H9 (cell line): ENCODE results near the gene GPATCH11. TPM values are rescaled to one million over a fixed set of nuclear protein-coding genes. Genes with fewer than 3 reads are reported as not detected.

ENCODE experiments used
- DNase-seq: peaks from one replicate; pipeline ENCODE4 v3.0.0-alpha.2; 2017
- H2AFZ ChIP-seq: one replicate; pipeline ENCODE4 v1.6.1; 2013; ENCODE audit warnings: mild to moderate bottlenecking, low read length, control low read depth, moderate library complexity
- H2AK5ac ChIP-seq: 2 replicates; pipeline ENCODE4 v1.6.1; 2013; ENCODE audit warnings: low read length, control low read depth, mixed read lengths; ENCODE audit not compliant: insufficient read length
- H2BK120ac ChIP-seq: one replicate; pipeline ENCODE4 v1.6.1; 2013; ENCODE audit warnings: low read depth, mild to moderate bottlenecking, low read length, control low read depth, inconsistent platforms; ENCODE audit not compliant: poor library complexity, severe bottlenecking
- H2BK12ac ChIP-seq: 2 replicates; pipeline ENCODE4 v1.6.1; 2013; ENCODE audit warnings: low read length, control low read depth, mixed read lengths, low read depth; ENCODE audit not compliant: insufficient read length
- H2BK15ac ChIP-seq: 2 replicates; pipeline ENCODE4 v1.6.1; 2013; ENCODE audit warnings: low read depth, low read length, control low read depth
- H2BK20ac ChIP-seq: one replicate; pipeline ENCODE4 v1.6.1; 2013; ENCODE audit warnings: low read depth, mild to moderate bottlenecking, low read length, control low read depth, inconsistent platforms; ENCODE audit not compliant: poor library complexity, severe bottlenecking
- H2BK5ac ChIP-seq: 2 replicates; pipeline ENCODE4 v1.6.1; 2013; ENCODE audit warnings: low read length, control low read depth, mixed read lengths; ENCODE audit not compliant: insufficient read length
- H3K14ac ChIP-seq: 2 replicates; pipeline ENCODE4 v1.6.1; 2013; ENCODE audit warnings: low read length, control low read depth; ENCODE audit not compliant: insufficient read depth
- H3K18ac ChIP-seq: 2 replicates; pipeline ENCODE4 v1.6.1; 2013; ENCODE audit warnings: low read depth, mild to moderate bottlenecking, mixed read lengths, low read length, control low read depth; ENCODE audit not compliant: insufficient read length
- H3K23ac ChIP-seq: 2 replicates; pipeline ENCODE4 v1.6.1; 2013; ENCODE audit warnings: low read length, control low read depth, mixed read lengths, low read depth; ENCODE audit not compliant: insufficient read length
- H3K23me2 ChIP-seq: 2 replicates; pipeline ENCODE4 v1.6.1; 2013; ENCODE audit warnings: low read depth, mild to moderate bottlenecking, mixed read lengths, low read length, control low read depth; ENCODE audit not compliant: insufficient read length, poor library complexity, severe bottlenecking
- H3K27ac ChIP-seq: 2 replicates; pipeline ENCODE4 v1.5.1; 2013; ENCODE audit warnings: low read length, control low read depth, mixed read lengths, low read depth; ENCODE audit not compliant: insufficient read length
- H3K27me3 ChIP-seq: 2 replicates; pipeline ENCODE4 v1.6.1; 2013; ENCODE audit warnings: low read length, control low read depth, inconsistent platforms; ENCODE audit not compliant: insufficient read depth
- H3K4ac ChIP-seq: 2 replicates; pipeline ENCODE4 v1.6.1; 2013; ENCODE audit warnings: low read depth, mild to moderate bottlenecking, control low read depth, inconsistent platforms, low read length, moderate library complexity
- H3K4me1 ChIP-seq: 2 replicates; pipeline ENCODE4 v1.6.1; 2013; ENCODE audit warnings: low read length, control low read depth, inconsistent platforms; ENCODE audit not compliant: insufficient read depth
- H3K4me2 ChIP-seq: 2 replicates; pipeline ENCODE4 v1.6.1; 2013; ENCODE audit warnings: low read length, control low read depth, mixed read lengths; ENCODE audit not compliant: insufficient read length, insufficient read depth
- H3K56ac ChIP-seq: 2 replicates; pipeline ENCODE4 v1.6.1; 2013; ENCODE audit warnings: low read depth, mild to moderate bottlenecking, mixed read lengths, low read length, control low read depth; ENCODE audit not compliant: insufficient read length
- H3K79me1 ChIP-seq: 2 replicates; pipeline ENCODE4 v1.6.1; 2013; ENCODE audit warnings: low read depth, mild to moderate bottlenecking, moderate library complexity, low read length, control low read depth, inconsistent platforms; ENCODE audit not compliant: insufficient read depth, poor library complexity, severe bottlenecking
- H3K79me2 ChIP-seq: 2 replicates; pipeline ENCODE4 v1.6.1; 2013; ENCODE audit warnings: low read length, control low read depth, inconsistent platforms; ENCODE audit not compliant: insufficient read depth
- H3K9ac ChIP-seq: 2 replicates; pipeline ENCODE4 v1.6.1; 2013; ENCODE audit warnings: low read length, control low read depth, mixed read lengths; ENCODE audit not compliant: insufficient read length; ENCODE audit errors: extremely low read depth
- H3K9me3 ChIP-seq: one replicate; pipeline ENCODE4 v1.6.1; 2013; ENCODE audit warnings: low read depth, low read length, inconsistent platforms; ENCODE audit not compliant: control insufficient read depth
- H3T11ph ChIP-seq: one replicate; pipeline ENCODE4 v1.6.1; 2013; ENCODE audit warnings: mild to moderate bottlenecking, low read length, control low read depth, inconsistent platforms
- H4K20me1 ChIP-seq: one replicate; pipeline ENCODE4 v1.6.1; 2013; ENCODE audit not compliant: control insufficient read depth, insufficient read length, insufficient read depth
- H4K5ac ChIP-seq: 2 replicates; pipeline ENCODE4 v1.6.1; 2013; ENCODE audit warnings: low read depth, mild to moderate bottlenecking, mixed read lengths, low read length, control low read depth; ENCODE audit not compliant: insufficient read length
- H4K8ac ChIP-seq: replicated peaks from 2 replicates; pipeline ENCODE4 v1.6.1; 2013; ENCODE audit warnings: low read length, control low read depth, mixed read lengths, low read depth; ENCODE audit not compliant: insufficient read length
- H4K91ac ChIP-seq: 2 replicates; pipeline ENCODE4 v1.6.1; 2013; ENCODE audit warnings: low read depth, mild to moderate bottlenecking, moderate library complexity, mixed read lengths, low read length, control low read depth; ENCODE audit not compliant: insufficient read length
- H3K27ac Mint-ChIP-seq, 3 experiments: 2 replicates in 2 of 3; 3 replicates in 1 of 3; pipeline ENCODE4 v1.8.0; 2020 to 2021; ENCODE audit warnings: mixed read lengths in 3 of 3, mild to moderate bottlenecking in 1 of 3, moderate library complexity in 1 of 3
- H3K27me3 Mint-ChIP-seq: 2 replicates; pipeline ENCODE4 v1.8.0; 2021; ENCODE audit warnings: low read depth, mild to moderate bottlenecking, moderate library complexity, mixed read lengths
- H3K36me3 Mint-ChIP-seq, 3 experiments: 2 replicates in 2 of 3; 3 replicates in 1 of 3; pipeline ENCODE4 v1.8.0; 2020 to 2021; ENCODE audit warnings: low read depth in 3 of 3, mixed read lengths in 3 of 3; ENCODE audit not compliant: insufficient read depth in 1 of 3
- H3K4me1 Mint-ChIP-seq, 2 experiments: 2 replicates each; pipeline ENCODE4 v1.8.0; 2020; ENCODE audit warnings: mixed read lengths in 2 of 2
- H3K4me3 Mint-ChIP-seq, 2 experiments: 2 replicates in 1 of 2; 3 replicates in 1 of 2; pipeline ENCODE4 v1.8.0; 2020 to 2021; ENCODE audit warnings: mild to moderate bottlenecking in 2 of 2, mixed read lengths in 2 of 2, moderate library complexity in 1 of 2
- H3K9me3 Mint-ChIP-seq, 2 experiments: 2 replicates in 1 of 2; 3 replicates in 1 of 2; pipeline ENCODE4 v1.8.0; 2020; ENCODE audit warnings: mild to moderate bottlenecking in 2 of 2, mixed read lengths in 2 of 2, moderate library complexity in 1 of 2
- total RNA-seq: library from RNA; stranded (reverse); gene quantifications from 2 replicates; pipeline ENCODE4 v1.2.1, GENCODE V29; 2021
- TF ChIP-seq, protein P1 (sequence below): fragments of 200-600 bp; sonication (generic); conservative IDR thresholded peaks from 3 replicates; pipeline ENCODE4 v1.8.0; 2021; ENCODE audit warnings: antibody characterized with exemption, mild to moderate bottlenecking

Gene GPATCH11
- total RNA-seq, 1 experiment from 2014 or later, result 3.1 TPM

DNA sequence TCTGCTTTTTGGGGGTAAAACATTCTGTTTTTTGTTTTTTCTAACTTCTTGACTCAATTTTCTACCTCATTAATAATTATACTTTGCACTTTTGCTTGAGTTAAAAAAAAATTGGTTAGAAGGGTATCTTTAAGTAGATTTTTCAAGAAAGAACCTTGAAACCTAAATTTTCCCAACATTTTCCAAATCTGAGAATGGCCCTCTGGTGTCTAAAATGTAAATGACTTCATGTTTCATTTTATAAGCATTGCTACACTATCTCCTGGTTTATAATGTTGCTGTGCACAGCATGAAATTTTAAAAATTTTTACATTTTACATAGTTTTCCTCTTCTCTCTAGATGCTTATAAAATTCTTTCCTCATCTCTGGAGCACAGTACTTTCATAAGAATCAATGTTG, 58.2 kb downstream of the GPATCH11 start:
- H3K79me2 ChIP-seq, result no peaks in the 10 kb centered on the region
- no peaks in the 10 kb centered on the region for H4K20me1 ChIP-seq
- H3T11ph ChIP-seq, result no peak overlapping the region
- H4K91ac ChIP-seq, result no peak overlapping the region
- no peak overlapping the region for H3K27ac ChIP-seq
- no peak overlapping the region for H2BK20ac ChIP-seq
- H3K4me1 ChIP-seq, result no peaks in the 10 kb centered on the region
- H3K4me1 Mint-ChIP-seq, result no peaks in the 10 kb centered on the region
- H2BK15ac ChIP-seq, result no peak overlapping the region
- H3K9me3 Mint-ChIP-seq, result no peaks in the 10 kb centered on the region
- H2AFZ ChIP-seq, result no peak overlapping the region
- no peak overlapping the region for H2BK12ac ChIP-seq
- H3K36me3 Mint-ChIP-seq, result peaks cover 13 to 64% (median 54%) of the 10 kb centered on the region in 3 experiments; a peak in 6 of 7 replicates
- H3K14ac ChIP-seq, result no peak overlapping the region
- H2BK120ac ChIP-seq, result no peak overlapping the region
- H3K18ac ChIP-seq, result no peak overlapping the region
- H3K4ac ChIP-seq, result no peak overlapping the region
- TF ChIP-seq, protein P1, sequence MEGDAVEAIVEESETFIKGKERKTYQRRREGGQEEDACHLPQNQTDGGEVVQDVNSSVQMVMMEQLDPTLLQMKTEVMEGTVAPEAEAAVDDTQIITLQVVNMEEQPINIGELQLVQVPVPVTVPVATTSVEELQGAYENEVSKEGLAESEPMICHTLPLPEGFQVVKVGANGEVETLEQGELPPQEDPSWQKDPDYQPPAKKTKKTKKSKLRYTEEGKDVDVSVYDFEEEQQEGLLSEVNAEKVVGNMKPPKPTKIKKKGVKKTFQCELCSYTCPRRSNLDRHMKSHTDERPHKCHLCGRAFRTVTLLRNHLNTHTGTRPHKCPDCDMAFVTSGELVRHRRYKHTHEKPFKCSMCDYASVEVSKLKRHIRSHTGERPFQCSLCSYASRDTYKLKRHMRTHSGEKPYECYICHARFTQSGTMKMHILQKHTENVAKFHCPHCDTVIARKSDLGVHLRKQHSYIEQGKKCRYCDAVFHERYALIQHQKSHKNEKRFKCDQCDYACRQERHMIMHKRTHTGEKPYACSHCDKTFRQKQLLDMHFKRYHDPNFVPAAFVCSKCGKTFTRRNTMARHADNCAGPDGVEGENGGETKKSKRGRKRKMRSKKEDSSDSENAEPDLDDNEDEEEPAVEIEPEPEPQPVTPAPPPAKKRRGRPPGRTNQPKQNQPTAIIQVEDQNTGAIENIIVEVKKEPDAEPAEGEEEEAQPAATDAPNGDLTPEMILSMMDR, result 0 out of 3 replicates have a peak, but pooled peaks have one; percentile 14
- no peak for DNase-seq
- H3K79me1 ChIP-seq, result no peaks in the 10 kb centered on the region
- no peak overlapping the region for H3K23ac ChIP-seq
- no peaks in the 10 kb centered on the region for H3K23me2 ChIP-seq
- H3K27me3 ChIP-seq, result no peaks in the 10 kb centered on the region
- H3K56ac ChIP-seq, result no peak overlapping the region
- no peak overlapping the region for H3K9ac ChIP-seq
- H2AK5ac ChIP-seq, result no peak overlapping the region
- H4K8ac ChIP-seq, result no peak overlapping the region
- H4K5ac ChIP-seq, result no peak overlapping the region
- no peak overlapping the region for H2BK5ac ChIP-seq
- H3K27me3 Mint-ChIP-seq, result no peaks in the 10 kb centered on the region
- no peak overlapping the region for H3K4me3 Mint-ChIP-seq
- no peak overlapping the region for H3K4me2 ChIP-seq
- H3K27ac Mint-ChIP-seq, result no peak overlapping the region
- H3K9me3 ChIP-seq, result no peaks in the 10 kb centered on the region
